Hematopoietic multipotent progenitor cell treated with erythropoietin and hydrocortisone succinate and interleukin-3 and kit ligand, for 8 days (in vitro differentiated cells): ENCODE results near the gene PLEKHO1.

Experiments
- DNase-seq: peaks from one replicate; pipeline ENCODE4 v3.0.0-alpha.2; 2015

Gene PLEKHO1

DNA sequence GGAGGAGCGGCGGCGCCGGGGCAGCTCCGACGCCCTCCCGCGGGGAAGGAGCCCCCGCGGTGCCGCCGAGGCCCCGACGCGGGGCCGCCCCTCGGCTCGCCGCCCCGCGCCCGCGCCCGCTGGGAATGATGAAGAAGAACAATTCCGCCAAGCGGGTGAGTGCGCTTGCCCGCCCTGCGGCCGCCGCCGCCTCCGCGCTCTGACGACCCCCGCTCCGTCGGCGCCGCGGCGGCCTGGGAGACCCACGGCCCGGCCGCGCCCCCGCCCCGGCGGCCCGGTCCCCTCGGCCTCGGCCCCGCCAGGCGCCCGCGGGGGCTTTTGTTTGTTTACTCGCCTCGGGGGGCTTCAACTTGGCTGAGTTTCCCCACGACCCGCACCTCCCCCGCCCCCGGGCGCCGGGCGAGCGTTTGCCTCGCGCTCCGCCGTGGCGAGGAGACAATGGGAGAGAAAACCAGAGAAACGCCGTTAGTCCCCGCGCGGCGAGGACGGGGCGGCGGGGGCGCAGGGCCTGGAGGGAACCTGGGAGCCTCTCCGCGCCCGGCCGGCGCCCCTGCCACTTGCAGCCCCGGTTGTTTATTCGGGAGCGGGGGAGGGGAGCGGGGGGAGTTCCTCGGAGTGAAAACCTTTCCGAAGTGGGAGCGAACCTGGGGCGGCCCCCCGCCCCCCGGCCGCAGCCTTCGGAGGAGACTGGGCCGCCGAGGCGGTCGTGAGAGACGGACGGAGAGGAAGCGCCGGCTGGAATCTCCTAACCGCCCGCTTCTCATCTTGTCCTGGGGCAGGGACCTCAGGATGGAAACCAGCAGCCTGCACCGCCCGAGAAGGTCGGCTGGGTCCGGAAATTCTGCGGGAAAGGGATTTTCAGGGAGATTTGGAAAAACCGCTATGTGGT, 661 bp downstream of the PLEKHO1 start:
- no peak for DNase-seq

DNA sequence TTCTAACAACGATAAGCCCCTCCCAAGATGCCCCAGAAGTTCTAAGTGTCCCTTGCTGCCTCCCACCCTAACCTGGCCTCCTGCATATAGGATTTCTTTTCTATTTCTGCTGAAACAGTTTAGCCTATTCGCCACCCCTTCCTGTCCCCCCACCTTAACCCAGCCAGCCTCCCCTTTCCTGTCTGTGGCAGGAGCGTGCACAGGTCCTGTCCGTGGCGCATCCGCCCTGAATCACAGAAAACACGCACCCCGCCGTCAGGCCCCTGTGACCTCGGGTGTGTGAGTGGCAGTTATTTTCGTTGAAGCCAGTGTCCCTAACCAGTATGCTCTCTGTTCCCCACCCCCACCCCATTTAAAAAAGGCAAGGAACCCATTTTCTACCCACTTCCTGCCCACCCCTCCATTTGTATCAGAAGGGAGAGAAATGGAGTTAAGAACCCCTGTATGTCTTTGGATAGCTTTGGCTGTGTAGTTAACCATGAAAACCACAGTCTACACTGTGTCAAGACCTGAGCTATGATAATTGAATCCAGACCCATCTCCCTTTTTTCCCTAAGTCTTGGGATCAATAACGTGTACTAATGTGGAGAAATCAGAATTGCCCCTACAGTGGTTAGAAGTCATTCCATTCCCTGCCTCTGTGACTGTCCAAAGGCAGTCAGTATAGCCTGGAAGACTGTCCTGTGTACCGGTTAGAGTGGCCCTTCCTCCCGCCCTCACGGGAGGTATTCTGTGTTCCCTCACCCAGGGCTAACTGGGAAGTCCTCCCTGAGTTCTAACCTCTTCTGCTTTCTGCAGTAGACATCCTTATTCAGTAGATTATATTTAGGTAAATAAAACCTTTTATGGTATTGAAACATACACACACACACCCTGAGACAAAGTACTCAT, 1.8 kb downstream of the PLEKHO1 start:
- DNase-seq, result no peak

DNA sequence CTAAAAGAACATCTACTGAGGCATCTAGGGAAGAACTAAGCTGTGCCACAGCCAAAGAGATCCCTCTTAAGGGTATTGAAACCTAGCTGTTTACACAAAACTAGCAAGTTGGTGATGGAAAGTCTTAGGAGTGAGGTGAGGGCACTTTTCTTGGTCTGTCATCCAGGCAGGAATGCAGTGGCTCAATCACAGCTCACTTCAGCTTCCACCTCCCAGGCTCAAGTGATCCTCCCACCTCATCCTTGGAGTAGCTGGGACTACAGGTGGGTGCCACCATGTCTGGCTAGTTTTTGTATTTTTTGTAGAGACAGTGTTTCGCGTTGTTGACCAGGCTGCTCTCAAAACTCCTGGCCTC, 2.4 kb downstream of the PLEKHO1 start:
- DNase-seq, result no peak

DNA sequence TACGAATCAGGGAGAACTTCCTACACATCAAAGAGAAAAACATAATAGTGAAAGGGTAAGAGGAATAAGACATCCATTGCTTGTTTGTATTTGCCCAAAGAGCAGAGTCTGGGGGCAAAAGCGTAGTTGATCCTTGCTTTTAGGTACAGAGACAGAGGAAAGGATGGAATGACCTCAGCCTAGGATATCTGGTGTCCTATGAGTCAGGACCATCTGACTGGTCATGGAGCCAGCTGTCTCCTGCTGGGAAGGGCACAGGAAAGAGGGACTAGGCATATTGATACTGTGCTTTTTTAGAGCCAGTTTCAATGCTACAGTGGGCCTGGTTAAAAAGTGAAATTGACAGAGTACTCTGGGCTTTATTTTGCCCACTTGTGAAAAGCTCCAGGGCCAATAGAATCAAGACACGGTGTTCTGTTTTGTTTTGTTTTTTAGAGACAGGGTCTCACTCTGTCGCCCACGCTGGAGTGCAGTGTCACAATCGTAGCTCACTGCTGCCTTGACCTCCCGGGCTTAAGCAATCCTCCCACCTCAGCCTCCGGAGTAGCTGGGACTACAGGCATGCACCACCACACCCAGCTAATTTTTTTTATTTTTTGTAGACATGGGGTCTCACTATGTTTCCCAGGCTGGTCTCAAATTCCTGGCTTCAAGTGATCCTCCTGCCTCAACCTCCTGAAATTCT, 3.2 kb downstream of the PLEKHO1 start:
- no peak for DNase-seq

DNA sequence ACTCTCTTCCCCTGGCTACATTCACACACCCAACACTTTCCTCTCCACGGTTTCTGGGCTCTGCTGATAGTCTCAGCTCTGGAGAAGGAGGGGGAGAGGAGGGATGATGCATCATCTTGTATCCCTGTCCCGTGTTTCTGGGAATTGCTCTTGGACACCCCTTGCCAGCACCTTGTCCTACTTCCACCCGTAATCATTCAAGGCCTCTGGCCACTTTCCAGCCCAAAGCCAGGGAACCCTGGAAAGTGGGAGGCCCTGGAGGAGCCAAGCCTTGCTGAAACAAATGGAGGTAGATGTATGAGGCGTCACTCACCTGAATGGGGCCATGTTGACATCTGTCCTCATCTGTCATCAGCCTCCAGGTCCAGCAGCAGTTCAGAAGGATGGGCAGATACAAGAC, 4.4 kb downstream of the PLEKHO1 start:
- no peak for DNase-seq

DNA sequence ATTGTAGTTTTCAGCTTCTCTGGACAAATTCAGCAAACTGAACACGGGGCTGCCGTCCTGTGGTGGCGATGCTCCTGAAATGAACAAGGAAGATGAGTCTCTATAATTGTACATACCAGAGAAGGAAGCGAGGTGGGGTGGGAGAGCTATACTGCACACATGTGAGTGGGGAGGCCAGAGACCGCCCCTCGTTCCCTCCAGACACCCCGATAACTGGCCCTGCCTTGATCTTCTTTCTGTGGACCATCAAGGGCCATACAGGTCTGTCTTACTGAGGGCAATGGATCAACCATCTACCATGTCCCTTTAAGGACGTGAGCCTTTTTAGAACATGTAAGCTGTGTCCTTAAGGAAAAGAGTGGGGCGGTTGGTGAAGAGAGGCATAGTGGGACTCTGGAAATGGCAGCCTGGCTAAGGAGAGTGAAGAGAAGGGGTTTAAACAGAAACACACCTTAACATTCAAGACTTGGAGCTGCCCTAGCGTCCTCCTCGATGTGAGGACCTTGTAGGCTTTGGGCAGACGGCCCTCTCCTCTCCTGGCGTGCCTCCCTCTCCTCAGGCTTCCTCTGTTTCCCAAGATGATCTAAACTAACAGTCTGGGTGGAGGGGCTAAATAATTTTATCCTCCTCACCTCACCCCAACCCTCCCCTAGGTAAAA, 5.8 kb downstream of the PLEKHO1 start:
- DNase-seq, result no peak

DNA sequence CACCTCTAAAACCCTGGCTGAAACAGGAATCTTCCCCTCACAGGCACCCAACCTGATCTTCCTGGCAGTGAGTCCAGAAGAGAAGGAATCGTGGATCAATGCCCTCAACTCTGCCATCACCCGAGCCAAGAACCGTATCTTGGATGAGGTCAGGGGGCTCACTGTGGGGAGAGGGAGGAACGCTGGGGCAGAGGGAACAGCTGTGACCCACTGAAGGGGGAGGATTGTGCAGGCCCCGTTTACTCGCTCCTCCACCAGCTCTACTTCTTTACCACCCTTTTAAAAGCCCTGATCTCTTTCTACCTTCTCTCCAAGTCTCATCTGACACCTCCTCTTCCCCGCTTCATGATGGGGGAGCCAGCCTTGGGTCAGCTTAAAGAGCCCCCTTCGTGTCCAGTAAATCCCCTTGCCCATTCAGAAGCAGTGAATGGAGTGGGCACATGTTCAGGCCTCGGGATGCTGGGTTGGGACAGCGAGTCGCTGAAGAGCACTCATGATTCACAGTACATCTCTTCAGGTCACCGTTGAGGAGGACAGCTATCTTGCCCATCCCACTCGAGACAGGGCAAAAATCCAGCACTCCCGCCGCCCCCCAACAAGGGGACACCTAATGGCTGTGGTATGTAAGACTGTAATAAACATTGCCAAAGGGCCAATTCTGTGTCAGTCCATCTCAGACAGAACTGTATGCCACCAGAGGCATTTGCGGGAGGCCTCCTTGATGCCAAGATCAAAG, 7.3 kb downstream of the PLEKHO1 start:
- DNase-seq, result no peak

DNA sequence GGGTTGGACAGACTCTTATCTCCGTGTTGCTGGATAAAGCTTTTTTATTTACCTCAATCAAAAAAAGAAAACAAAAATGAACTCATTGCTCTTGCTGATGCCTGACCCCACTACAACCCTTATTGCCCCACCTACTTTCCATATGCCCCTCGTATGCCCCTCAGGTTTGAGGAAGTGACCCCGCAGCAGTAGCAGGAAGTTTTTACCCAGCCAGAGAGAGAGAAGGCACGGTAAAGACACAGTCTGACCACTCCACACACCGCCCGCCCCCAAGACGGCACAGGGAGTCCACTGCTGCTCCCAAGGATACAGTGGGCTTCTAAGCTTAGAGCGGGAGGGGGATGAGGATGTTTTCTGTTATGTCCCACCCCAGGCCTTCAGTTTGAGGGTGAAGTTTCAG, 9.8 kb downstream of the PLEKHO1 start:
- no peak for DNase-seq

DNA sequence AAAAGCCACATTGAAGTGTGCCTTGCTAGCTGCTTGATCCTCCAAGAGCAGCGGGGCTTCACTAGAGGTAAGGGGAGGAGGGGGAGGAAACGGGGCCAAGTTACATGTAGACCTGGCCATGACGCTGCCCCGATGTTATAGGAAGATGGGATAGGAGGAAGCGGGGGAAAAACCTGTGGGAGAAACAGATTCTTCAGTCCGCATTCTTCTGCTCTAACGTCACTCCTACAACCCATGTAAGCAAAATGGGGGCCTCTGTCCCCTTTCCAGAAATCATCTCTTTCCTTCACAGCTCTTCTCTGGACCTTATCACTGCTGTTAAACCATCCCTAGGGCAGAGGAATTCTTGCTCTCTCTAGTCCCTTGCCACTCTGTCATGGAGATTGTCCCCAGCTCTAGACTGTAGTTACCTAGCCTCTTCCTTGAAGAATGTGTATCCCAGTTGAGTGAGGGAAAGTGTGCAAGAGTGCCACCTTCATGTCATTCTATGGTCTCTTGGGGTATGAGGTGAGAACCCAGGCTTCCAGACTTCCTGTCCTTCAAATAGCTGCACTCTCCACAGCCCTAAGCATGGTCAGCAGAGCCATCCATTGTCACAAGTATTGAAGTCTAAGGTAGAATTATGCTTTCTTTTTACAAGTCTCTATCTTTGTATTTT, 11.4 kb downstream of the PLEKHO1 start:
- no peak for DNase-seq

DNA sequence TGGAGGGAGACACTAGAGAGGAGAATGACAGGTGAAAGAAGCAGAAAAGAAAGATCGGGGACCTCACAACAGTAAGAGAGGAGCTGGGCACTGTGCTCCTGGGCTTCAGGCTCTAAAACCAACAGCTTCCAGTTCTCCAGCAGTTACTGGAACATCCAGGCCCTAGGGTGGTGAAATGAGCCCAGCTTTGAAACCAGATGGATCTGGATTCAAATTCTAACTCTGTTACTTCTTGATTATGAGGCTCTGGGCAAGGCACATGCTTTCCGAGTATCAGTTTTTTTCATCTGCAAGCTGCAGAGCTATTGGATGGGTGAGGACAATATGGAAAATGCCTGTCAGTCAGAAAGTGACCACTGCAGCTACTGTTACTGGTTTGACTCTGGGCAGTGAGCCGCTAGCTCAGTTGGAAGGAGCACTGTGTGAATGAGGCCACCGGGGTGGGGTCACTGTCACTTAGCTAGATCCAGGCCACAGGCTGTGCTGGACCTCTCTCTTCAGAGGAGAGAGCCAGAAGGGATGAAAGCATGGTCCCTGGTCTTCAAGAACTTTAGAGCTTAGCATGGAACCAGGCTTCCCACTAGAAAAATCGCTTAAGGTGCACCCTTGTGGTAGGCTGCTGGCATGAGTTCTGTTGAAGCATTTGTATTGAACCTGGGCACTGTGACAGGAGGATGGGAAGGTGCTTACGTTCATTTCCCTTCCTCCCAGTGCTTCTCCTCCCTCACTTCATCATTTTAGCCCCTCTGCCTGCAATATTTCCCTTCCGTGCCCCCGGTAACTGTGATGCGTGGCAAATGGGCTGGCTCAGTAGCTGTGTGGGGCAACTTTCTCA, 12.2 kb downstream of the PLEKHO1 start:
- peak; percentile 25 for DNase-seq

DNA sequence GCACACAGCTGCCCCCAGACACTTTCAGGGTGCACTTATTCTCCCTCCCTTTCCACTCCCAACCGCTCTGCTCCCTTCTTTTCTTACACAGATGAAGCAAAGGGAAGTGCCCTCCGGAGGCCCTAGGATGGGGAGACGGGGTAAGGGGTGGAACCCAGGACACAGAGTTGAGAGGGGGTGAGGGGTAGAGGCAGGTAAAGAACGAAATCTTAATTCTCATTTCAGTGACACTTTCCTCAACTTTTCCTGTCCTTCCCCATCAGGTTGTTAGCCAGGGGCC, 12.8 kb downstream of the PLEKHO1 start:
- DNase-seq, result no peak

DNA sequence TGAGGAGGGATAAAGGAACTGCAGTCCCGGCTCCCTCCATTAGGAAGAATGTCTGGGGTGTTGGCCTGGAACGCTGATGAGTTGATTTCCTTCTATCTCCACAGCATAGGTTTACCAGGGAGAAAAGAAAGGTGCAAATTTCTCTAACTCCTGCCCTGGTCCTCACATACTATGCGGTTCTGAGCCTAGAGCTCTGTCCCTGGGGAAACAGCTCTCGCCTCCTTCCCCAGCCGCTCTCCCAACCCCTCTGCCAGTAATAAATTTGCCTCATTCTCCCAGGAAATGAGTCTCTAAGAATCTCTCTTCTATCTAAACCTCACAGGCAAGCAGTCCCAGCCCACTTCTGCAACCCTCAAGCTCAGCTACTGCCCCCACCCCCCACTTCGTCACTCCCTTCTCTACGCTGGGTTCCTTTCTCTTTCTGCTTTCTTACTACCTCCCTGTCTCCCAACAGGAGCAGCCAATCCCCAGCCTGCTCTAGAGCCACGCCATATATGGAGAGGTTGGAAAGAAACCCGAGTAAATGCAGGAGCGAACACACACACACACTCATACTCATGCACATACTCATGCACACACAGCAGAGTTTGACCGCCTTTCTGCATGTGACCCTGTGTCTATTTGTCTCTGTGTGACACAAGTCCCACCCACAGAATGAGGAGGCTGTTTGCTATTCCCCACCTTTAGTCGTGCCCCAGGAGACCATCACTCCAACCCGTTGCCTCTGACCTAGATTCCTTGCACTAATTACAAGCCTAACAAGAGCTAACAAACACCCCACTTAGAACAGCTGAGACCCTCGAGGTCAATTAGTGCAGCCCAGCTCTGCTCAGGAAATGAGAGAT, 13.4 kb downstream of the PLEKHO1 start:
- DNase-seq, result peak; percentile 54

DNA sequence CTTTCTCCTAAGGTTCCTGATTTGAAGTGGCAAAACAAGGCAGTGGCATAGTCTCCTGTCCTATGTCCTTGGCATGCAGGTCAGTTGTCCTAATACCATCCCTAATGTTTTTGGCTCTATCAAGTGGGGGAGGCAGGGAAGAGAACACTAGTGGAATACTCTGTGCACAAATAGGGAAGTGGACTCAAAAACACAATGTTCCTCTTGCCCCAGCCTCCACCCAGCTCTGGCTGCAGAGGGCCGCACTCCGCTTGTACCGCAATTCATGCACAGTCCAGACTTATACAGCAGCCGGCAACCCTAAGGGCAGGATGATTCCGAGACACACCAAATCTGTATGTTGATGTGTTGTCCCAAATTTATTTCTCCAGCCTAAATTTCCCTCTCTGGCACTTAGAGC, 14.5 kb downstream of the PLEKHO1 start:
- DNase-seq, result no peak

DNA sequence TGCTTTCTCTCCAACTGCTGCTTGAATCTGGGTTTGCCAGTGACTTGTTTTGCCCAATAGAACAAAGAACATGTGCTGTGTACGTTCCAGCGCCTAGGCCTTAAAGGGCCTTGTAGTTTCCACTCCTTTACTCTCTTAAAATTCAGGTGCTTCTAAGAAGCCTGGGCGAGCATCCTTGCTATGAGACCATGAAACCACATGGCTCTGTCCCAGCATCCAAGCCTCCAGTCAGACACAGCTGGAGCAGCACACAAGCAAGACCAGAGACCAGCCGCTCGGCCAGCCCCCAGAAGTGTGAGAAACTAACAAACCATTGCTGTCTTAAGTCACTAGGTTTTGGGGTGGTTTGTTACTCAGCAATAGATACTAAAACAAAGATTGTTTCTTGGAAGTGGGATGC, 15.1 kb downstream of the PLEKHO1 start:
- DNase-seq, result no peak

DNA sequence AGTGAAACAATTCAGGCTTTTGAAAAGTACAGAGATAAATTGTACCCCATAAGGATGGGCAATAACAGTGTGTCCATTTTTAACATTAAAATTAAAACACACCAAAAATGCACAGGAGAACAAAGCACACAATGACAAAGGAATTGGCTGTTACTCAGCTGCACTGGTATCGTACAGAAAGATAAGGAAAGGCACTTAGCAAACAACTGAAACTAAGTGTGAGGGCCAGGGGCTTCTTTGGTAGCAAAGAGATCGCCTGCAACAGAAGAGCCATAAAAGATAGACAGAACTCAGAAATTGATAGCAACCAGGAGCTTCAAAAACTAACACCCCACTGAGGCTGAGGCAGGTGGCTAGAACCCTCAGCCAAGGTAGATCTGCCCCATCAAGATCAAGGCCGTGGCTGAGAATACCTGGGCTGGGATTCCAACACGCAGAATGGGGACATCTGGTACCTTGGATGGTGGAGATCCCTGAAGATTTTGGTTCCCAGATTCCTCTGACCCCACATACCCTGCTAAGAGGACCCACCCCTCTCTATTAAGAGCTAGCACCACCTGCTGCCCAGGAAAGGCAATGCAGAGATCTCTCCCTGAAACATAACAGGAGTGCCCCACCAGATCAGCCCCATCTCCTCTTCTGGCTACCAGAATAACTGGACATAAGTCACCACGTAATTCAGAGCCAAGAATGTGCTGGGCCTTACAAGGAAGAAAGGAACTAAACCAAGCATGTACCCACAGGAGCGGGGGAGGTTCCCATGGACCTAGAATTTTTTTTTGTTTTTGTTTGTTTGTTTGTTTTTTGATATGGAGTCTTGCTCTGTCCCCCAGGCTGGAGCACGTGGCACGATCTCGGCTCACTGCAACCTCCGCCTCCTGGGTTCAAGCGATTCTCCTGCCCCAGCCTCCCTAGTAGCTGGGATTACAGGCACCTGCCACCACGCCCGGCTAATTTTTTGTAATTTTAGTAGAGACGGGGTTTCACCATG, 16.2 kb downstream of the PLEKHO1 start:
- DNase-seq, result peak; percentile 54

DNA sequence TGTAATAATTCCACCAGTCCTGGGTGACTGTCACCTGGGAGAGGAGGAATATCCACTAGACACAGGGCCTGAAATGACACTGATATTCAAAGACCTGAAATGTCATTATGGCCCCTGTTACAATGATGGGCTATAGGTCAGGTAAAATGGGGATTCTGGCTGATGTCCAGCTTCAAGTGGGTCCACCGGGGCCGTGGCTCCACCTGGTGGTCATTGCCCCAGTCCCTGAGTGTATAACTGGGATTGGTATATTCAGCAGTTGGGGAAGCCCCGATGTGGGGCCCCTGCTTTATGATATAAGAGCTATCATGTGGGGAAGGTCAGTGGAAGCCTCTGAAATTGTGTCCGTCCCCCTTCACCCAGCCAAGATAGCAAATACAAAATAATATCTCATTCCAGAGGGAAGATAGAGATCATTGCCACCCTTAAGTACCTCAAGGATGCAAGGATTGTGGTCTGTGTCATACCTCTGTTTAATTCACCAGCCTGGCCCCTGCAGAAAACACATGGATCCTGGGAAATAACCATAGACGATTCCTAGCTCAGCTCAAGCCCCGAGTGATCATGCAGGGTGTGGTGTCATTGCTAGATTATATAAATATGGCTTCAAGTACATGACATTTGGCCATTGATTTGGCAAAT, 19.4 kb downstream of the PLEKHO1 start:
- DNase-seq, result peak; percentile 60

DNA sequence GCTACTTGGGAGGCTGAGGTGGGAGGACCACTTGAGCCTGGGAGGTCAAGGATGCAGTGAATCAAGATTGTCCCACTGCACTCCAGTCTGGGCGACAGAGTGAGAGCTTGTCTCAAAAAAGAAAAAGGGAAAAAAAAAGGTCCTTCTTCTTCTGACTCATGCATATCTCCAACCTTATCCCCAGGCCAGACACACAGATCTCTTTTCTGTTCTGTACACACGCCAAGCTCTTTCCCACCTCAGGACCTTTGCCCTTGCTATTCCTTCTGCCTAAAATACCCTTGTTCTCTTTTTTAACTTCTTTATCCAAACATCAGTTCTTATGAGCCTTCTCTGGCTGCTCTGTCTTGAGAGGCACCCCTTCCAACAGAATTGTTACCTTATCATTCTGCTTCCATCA, 22.1 kb downstream of the PLEKHO1 start:
- DNase-seq, result no peak

DNA sequence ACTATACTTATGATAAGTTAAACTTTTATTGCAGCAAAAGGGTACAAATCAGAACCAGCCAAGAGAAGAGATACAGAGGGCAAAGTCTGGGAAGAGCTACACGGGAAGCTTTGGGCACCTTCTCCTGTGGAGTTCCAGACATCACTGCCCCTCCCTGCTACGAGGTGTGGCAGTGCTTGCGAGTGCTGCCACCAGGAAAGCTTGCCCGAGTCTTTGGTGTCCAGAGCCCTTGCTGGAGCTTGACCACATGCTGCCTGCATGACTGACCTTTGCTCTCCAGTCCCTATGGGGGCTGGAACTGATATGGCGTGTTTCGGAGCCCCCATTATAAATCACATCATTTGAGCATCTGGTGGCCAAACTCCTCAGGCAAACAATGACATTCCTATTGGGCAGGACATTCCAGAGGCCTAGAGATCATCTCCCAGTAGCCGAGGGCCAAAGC, 23.4 kb downstream of the PLEKHO1 start:
- DNase-seq, result no peak
